Measurements from ENCODE around the gene MPV17L2.

Gene MPV17L2

DNA sequence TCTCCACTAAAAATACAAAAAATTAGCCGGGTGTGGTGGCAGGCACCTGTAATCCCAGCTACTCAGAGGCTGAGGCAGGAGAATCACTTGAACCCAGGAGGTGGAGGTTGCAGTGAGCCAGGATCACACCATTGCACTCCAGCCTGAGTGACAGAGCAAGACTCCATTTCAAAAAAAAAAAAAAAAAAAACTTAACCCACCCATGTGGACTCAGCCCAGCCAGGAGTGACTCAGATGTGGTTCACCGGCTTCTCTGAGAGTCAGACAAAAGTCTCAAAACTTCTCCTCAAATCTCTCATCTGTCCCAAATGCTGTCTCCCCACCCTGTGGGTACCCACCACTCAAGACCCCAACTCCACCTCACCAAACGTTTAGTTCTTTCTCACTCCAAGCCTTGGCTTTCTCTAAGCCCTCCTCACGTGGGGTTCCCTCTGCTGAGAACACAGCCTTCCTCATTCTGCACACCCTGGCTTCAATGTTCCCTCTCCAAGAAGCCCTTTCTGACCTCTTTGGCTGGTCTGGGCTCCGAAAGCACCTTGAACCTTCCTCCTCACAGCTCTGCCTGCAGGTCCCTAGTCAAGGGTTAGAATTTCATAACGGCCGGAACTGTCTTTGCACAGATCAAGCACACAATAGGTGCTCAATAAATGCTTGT lies 21.9 kb downstream of the MPV17L2 start:
- Histone ChIP-seq H3F3A (ENCODE audit: low read depth) (no peaks in the 10 kb centered on the region), H3K9me3 (ENCODE audit: insufficient read depth, low read depth, low read length) (no peaks in the 10 kb centered on the region), H3K27me3 (ENCODE audit: insufficient read depth, low read length, poor library complexity, severe bottlenecking) (no peaks in the 10 kb centered on the region), H3K79me2 (ENCODE audit: insufficient read depth, low read length) (no peaks in the 10 kb centered on the region), H3K4me1 (ENCODE audit: insufficient read depth, low read length, poor library complexity, severe bottlenecking) (no peaks in the 10 kb centered on the region), H3K9me2 (replicated peaks; ENCODE audit: low read depth, low read length) (no peaks in the 10 kb centered on the region), H3K36me3 (ENCODE audit: insufficient read depth, low read length) (no peaks in the 10 kb centered on the region), H3K4me2 (ENCODE audit: low read depth, low read length, poor library complexity, severe bottlenecking) (no peak overlapping the region), H3K4me3 (ENCODE audit: low read length, poor library complexity, severe bottlenecking) (no peak overlapping the region), H2AFZ (ENCODE audit: low read length) (no peak overlapping the region), H4K20me1 (ENCODE audit: insufficient read depth, low read length, poor library complexity, severe bottlenecking) (no peaks in the 10 kb centered on the region), H3K9ac (ENCODE audit: low read depth, low read length, poor library complexity, severe bottlenecking) (no peak overlapping the region)
- TF ChIP-seq, protein P1, sequence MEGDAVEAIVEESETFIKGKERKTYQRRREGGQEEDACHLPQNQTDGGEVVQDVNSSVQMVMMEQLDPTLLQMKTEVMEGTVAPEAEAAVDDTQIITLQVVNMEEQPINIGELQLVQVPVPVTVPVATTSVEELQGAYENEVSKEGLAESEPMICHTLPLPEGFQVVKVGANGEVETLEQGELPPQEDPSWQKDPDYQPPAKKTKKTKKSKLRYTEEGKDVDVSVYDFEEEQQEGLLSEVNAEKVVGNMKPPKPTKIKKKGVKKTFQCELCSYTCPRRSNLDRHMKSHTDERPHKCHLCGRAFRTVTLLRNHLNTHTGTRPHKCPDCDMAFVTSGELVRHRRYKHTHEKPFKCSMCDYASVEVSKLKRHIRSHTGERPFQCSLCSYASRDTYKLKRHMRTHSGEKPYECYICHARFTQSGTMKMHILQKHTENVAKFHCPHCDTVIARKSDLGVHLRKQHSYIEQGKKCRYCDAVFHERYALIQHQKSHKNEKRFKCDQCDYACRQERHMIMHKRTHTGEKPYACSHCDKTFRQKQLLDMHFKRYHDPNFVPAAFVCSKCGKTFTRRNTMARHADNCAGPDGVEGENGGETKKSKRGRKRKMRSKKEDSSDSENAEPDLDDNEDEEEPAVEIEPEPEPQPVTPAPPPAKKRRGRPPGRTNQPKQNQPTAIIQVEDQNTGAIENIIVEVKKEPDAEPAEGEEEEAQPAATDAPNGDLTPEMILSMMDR (conservative IDR thresholded peaks at IDR 0.05; ENCODE audit: low read length): no peak
- TF ChIP-seq EZH2phosphoT487 (IDR thresholded peaks at IDR 0.05; ENCODE audit: borderline replicate concordance): no peak

DNA sequence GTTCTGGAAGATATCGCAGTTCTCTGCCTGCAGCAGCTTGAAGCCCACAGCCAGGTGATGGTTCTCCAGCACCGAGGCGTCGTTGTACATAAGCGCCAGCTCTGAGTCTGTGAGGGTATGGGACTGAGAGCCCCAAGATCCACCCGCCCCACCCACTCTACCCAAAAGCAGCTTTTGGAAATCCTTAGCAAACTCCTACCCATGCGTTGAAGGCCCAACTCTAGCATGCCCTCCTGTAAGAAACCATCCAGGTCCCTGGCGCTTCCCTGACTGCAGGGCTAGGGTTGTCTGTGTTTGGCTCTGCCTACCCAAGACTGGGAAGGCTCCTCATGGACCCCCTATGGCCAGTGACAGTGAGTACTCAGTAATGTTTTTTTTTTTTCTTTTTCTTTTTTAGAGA lies 23.8 kb downstream of the MPV17L2 start:
- Histone ChIP-seq H3K9ac (ENCODE audit: low read depth, low read length, poor library complexity, severe bottlenecking) (no peak overlapping the region), H3K9me2 (replicated peaks; ENCODE audit: low read depth, low read length) (no peaks in the 10 kb centered on the region), H3K4me2 (ENCODE audit: low read depth, low read length, poor library complexity, severe bottlenecking) (no peak overlapping the region), H2AFZ (ENCODE audit: low read length) (no peak overlapping the region), H3K4me3 (ENCODE audit: low read length, poor library complexity, severe bottlenecking) (no peak overlapping the region), H3K79me2 (ENCODE audit: insufficient read depth, low read length) (no peaks in the 10 kb centered on the region), H3K9me3 (ENCODE audit: insufficient read depth, low read depth, low read length) (no peaks in the 10 kb centered on the region), H3K27me3 (ENCODE audit: insufficient read depth, low read length, poor library complexity, severe bottlenecking) (no peaks in the 10 kb centered on the region), H4K20me1 (ENCODE audit: insufficient read depth, low read length, poor library complexity, severe bottlenecking) (no peaks in the 10 kb centered on the region), H3K4me1 (ENCODE audit: insufficient read depth, low read length, poor library complexity, severe bottlenecking) (no peaks in the 10 kb centered on the region), H3K36me3 (ENCODE audit: insufficient read depth, low read length) (no peaks in the 10 kb centered on the region), H3F3A (ENCODE audit: low read depth) (no peaks in the 10 kb centered on the region)
- no peak for TF ChIP-seq EZH2phosphoT487 (IDR thresholded peaks at IDR 0.05; ENCODE audit: borderline replicate concordance)
- TF ChIP-seq, protein P1 (conservative IDR thresholded peaks at IDR 0.05; ENCODE audit: low read length): no peak

DNA sequence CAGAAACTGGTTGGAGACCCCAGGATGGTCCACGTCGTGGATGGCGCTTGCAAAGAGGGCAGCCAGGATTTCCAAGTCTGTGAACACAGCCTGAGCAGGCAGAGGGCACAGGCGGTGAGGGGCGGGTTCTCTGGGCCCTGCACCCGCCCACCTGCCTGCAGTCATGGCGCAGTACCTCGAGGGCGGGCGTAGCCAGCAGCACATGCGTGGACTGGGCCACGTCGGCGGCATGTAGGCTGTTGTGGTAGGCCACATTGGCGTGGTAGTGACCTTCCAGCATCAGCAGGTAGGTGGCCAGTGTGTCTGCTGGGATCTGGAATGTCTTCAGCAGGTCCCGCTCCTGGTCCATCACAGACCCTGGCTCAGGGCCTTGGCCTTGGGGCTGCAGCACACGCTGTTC lies 25.1 kb downstream of the MPV17L2 start:
- Histone ChIP-seq H3K4me3 (ENCODE audit: low read length, poor library complexity, severe bottlenecking) (no peak overlapping the region), H3F3A (ENCODE audit: low read depth) (no peaks in the 10 kb centered on the region), H3K9me2 (replicated peaks; ENCODE audit: low read depth, low read length) (no peaks in the 10 kb centered on the region), H3K4me1 (ENCODE audit: insufficient read depth, low read length, poor library complexity, severe bottlenecking) (no peaks in the 10 kb centered on the region), H3K27me3 (ENCODE audit: insufficient read depth, low read length, poor library complexity, severe bottlenecking) (no peaks in the 10 kb centered on the region), H4K20me1 (ENCODE audit: insufficient read depth, low read length, poor library complexity, severe bottlenecking) (no peaks in the 10 kb centered on the region), H3K79me2 (ENCODE audit: insufficient read depth, low read length) (no peaks in the 10 kb centered on the region), H3K4me2 (ENCODE audit: low read depth, low read length, poor library complexity, severe bottlenecking) (no peak overlapping the region), H3K9ac (ENCODE audit: low read depth, low read length, poor library complexity, severe bottlenecking) (no peak overlapping the region), H3K36me3 (ENCODE audit: insufficient read depth, low read length) (no peaks in the 10 kb centered on the region), H3K9me3 (ENCODE audit: insufficient read depth, low read depth, low read length) (no peaks in the 10 kb centered on the region), H2AFZ (ENCODE audit: low read length) (no peak overlapping the region)
- no peak for TF ChIP-seq EZH2phosphoT487 (IDR thresholded peaks at IDR 0.05; ENCODE audit: borderline replicate concordance)
- TF ChIP-seq, protein P1 (conservative IDR thresholded peaks at IDR 0.05; ENCODE audit: low read length): no peak

Data from Loucy (cell line).